CD4-positive, alpha-beta T cell (primary cell): ENCODE results near the gene SETD6. TPM values are rescaled to one million over a fixed set of nuclear protein-coding genes. Genes with fewer than 3 reads are reported as not detected.

Experiments
- ATAC-seq: fragments of 200-7000 bp; cut with Tn5 transposase; one replicate; pipeline ENCODE4 v1.10.0; 2022; ENCODE audit warnings: mild to moderate bottlenecking; ENCODE audit not compliant: poor library complexity
- CTCF ChIA-PET: fragments of 350-600 bp; sonication (Branson Sonifier 250); formaldehyde crosslinking; loops from one replicate; lab custom pipeline; 2021; ENCODE audit warnings: antibody characterized with exemption, inconsistent platforms; lab: Charles Lee
- POLR2A ChIA-PET: fragments of 350-600 bp; sonication (Branson Sonifier 250); formaldehyde crosslinking; loops from one replicate; lab custom pipeline; 2021; ENCODE audit warnings: antibody characterized with exemption, inconsistent platforms; lab: Charles Lee
- DNase-seq, 14 experiments: peaks; one replicate each; pipeline ENCODE4 v3.0.0-alpha.2; 2013 to 2020; ENCODE audit warnings: mixed read lengths in 2 of 14
- H3K27ac ChIP-seq, 2 donors: one replicate each; pipeline versions ENCODE4 v1.5.1 to v1.7.0; 2013; ENCODE audit warnings: low read length in 2 of 2, low read depth in 1 of 2, mild to moderate bottlenecking in 1 of 2
- H3K27me3 ChIP-seq, 2 experiments: 1 replicate in 1 of 2; 2 replicates in 1 of 2; pipeline versions ENCODE4 v1.6.1 to v1.7.0; 2013; ENCODE audit warnings: low read length in 2 of 2, control low read depth in 1 of 2, mild to moderate bottlenecking in 1 of 2, moderate library complexity in 1 of 2; ENCODE audit not compliant: insufficient read depth in 2 of 2, control insufficient read depth in 1 of 2
- H3K36me3 ChIP-seq: one replicate; pipeline ENCODE4 v1.6.1; 2013; ENCODE audit warnings: low read length, control low read depth; ENCODE audit not compliant: insufficient read depth
- H3K4me1 ChIP-seq: one replicate; pipeline ENCODE4 v1.6.1; 2013; ENCODE audit warnings: low read length, control low read depth; ENCODE audit not compliant: insufficient read depth
- H3K4me3 ChIP-seq: one replicate; pipeline ENCODE4 v1.5.1; 2013; ENCODE audit warnings: mild to moderate bottlenecking, low read length, moderate library complexity
- H3K9me3 ChIP-seq, 2 experiments: 1 replicate in 1 of 2; 2 replicates in 1 of 2; pipeline versions ENCODE4 v1.6.1 to v1.7.0; 2013; ENCODE audit warnings: low read length in 2 of 2, mild to moderate bottlenecking in 2 of 2, control low read depth in 1 of 2, moderate library complexity in 1 of 2; ENCODE audit not compliant: control insufficient read depth in 1 of 2, insufficient read depth in 1 of 2
- H3K27ac Mint-ChIP-seq: one replicate; pipeline ENCODE4 v1.8.0; 2020; ENCODE audit warnings: mixed read lengths
- H3K27me3 Mint-ChIP-seq: one replicate; pipeline ENCODE4 v1.8.0; 2021; ENCODE audit warnings: mixed read lengths
- H3K36me3 Mint-ChIP-seq: one replicate; pipeline ENCODE4 v1.8.0; 2021; ENCODE audit warnings: low read depth, mixed read lengths
- H3K4me1 Mint-ChIP-seq: one replicate; pipeline ENCODE4 v1.8.0; 2021; ENCODE audit warnings: low read depth, mixed read lengths
- H3K4me3 Mint-ChIP-seq: one replicate; pipeline ENCODE4 v1.8.0; 2020; ENCODE audit warnings: mild to moderate bottlenecking, mixed read lengths
- H3K9me3 Mint-ChIP-seq: one replicate; pipeline ENCODE4 v1.8.0; 2020; ENCODE audit warnings: mixed read lengths
- intact Hi-C, 2 experiments: fragments of 100-400 bp; cut with DNase I in 1 of 2; cut with micrococcal nuclease in 1 of 2; formaldehyde crosslinking; loops; one replicate each; pipeline versions ENCODE4 v1.15.1 to v1.9.0; 2023 to 2025; cut with DNase I, micrococcal nuclease
- total RNA-seq, 174 experiments: library from RNA in 2 of 174; stranded (reverse) in 2 of 174; gene quantifications; one replicate each; pipeline ENCODE4 v1.2.3 and lab custom pipeline; 2021 to 2026
- TF ChIP-seq, protein P1 (sequence below): fragments of 200-600 bp; IDR thresholded peaks from one replicate; pipeline ENCODE4 v1.8.0; 2022; ENCODE audit warnings: antibody characterized with exemption, mild to moderate bottlenecking

SETD6 gene
- total RNA-seq, 2 experiments from 2014 or later: 21.9 to 25.5 TPM

DNA sequence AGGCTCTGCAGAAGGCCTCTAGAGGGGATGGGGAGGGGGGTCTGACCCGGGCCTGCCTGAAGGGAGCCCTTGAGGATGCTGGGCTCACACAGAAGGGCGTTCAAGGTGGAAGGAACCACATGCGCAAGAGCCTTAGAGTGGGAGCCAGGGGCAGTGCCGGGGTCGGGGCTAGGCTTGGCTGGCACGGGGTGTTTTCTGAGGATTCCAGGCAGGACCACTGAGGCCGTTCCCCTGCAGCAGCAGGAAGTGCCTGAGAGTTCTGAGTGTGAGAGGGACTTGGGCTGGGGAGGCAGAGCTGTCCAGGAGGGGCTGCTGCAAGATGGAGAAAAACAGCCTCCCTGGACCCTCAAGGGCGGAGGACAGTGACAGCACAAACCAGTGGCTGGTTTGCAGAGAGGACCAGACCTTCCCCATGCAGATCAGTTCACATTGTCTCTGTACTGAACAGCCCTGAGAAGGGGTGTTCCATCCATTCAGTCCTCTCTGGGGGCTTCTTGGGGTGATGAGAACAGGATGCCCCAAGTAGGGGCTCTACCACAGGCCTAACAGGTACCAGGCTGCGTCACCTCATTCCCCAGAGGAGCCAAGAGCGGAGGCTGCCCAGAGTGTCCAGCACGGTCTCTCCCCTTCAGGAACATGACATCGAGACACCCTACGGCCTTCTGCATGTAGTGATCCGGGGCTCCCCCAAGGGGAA, 12.0 kb upstream of the SETD6 start:
- Mint-ChIP-seq H3K9me3 (no peaks in the 10 kb centered on the region), H3K27me3 (peaks cover 9% of the 10 kb centered on the region), H3K4me3 (no peak overlapping the region), H3K36me3 (no peaks in the 10 kb centered on the region), H3K27ac (no peak overlapping the region), H3K4me1 (peaks cover 9% of the 10 kb centered on the region)
- Histone ChIP-seq H3K27ac (no peak overlapping the region), H3K4me3 (no peak overlapping the region), H3K27me3 (peaks cover 0 to 8% of the 10 kb centered on the region in 2 experiments), H3K4me1 (peaks cover 25% of the 10 kb centered on the region), H3K36me3 (no peaks in the 10 kb centered on the region), H3K9me3 (peaks cover 0 to 10% of the 10 kb centered on the region in 2 experiments)
- DNase-seq: peak in 2 of 14 experiments; percentile 7 to 10
- TF ChIP-seq, protein P1, sequence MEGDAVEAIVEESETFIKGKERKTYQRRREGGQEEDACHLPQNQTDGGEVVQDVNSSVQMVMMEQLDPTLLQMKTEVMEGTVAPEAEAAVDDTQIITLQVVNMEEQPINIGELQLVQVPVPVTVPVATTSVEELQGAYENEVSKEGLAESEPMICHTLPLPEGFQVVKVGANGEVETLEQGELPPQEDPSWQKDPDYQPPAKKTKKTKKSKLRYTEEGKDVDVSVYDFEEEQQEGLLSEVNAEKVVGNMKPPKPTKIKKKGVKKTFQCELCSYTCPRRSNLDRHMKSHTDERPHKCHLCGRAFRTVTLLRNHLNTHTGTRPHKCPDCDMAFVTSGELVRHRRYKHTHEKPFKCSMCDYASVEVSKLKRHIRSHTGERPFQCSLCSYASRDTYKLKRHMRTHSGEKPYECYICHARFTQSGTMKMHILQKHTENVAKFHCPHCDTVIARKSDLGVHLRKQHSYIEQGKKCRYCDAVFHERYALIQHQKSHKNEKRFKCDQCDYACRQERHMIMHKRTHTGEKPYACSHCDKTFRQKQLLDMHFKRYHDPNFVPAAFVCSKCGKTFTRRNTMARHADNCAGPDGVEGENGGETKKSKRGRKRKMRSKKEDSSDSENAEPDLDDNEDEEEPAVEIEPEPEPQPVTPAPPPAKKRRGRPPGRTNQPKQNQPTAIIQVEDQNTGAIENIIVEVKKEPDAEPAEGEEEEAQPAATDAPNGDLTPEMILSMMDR: no peak
- CTCF ChIA-PET: no interaction called here
- no peak for ATAC-seq
- POLR2A ChIA-PET: no interaction called here
- intact Hi-C loops: no loop called here

DNA sequence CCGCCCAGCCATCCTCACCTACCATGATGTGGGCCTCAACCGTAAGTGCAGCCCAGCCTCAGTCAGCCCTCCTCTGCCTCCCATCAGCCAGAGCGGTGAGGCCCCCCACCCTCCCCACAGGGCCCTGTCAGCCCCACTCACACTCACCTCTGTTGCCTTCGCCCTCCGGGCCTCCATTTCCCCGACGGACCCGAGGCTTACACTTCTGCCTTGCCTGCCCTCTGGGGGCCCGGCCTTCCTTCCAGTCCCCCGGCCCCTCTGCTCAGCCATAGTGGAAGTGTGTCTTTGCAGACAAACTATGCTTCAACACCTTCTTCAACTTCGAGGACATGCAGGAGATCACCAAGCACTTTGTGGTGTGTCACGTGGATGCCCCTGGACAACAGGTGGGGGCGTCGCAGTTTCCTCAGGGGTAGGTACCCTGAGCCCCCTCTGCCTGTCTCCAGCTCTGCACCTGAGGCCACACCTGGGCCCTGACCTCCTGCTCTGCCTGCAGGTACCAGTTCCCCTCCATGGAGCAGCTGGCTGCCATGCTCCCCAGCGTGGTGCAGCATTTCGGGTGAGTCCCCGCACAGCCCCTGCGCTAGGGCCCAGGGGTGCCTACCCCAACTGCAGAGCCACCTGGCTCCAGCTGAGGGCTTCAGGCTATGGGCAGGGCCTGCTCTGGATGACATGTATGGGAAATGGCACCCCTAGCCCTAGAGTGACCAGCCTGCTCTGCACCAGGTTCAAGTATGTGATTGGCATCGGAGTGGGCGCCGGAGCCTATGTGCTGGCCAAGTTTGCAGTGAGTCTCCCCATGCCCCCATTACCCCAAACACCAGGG, 11.2 kb upstream of the SETD6 start:
- POLR2A ChIA-PET: no interaction called here
- peaks cover 9% of the 10 kb centered on the region for H3K4me1 Mint-ChIP-seq
- Histone ChIP-seq H3K4me3 (no peak overlapping the region), H3K27ac (no peak overlapping the region), H3K27me3 (peaks cover 0 to 8% of the 10 kb centered on the region in 2 experiments), H3K36me3 (no peaks in the 10 kb centered on the region), H3K9me3 (peaks cover 0 to 10% of the 10 kb centered on the region in 2 experiments), H3K4me1 (peaks cover 25% of the 10 kb centered on the region)
- no peaks in the 10 kb centered on the region for H3K9me3 Mint-ChIP-seq
- TF ChIP-seq, protein P1: no peak
- intact Hi-C loops: no loop called here
- DNase-seq (peak in 1 of 14 experiments; percentile 32), ATAC-seq (no peak)
- CTCF ChIA-PET: no interaction called here
- no peaks in the 10 kb centered on the region for H3K36me3 Mint-ChIP-seq
- no peak overlapping the region for H3K4me3 Mint-ChIP-seq
- H3K27me3 Mint-ChIP-seq: peaks cover 9% of the 10 kb centered on the region
- H3K27ac Mint-ChIP-seq: no peak overlapping the region

DNA sequence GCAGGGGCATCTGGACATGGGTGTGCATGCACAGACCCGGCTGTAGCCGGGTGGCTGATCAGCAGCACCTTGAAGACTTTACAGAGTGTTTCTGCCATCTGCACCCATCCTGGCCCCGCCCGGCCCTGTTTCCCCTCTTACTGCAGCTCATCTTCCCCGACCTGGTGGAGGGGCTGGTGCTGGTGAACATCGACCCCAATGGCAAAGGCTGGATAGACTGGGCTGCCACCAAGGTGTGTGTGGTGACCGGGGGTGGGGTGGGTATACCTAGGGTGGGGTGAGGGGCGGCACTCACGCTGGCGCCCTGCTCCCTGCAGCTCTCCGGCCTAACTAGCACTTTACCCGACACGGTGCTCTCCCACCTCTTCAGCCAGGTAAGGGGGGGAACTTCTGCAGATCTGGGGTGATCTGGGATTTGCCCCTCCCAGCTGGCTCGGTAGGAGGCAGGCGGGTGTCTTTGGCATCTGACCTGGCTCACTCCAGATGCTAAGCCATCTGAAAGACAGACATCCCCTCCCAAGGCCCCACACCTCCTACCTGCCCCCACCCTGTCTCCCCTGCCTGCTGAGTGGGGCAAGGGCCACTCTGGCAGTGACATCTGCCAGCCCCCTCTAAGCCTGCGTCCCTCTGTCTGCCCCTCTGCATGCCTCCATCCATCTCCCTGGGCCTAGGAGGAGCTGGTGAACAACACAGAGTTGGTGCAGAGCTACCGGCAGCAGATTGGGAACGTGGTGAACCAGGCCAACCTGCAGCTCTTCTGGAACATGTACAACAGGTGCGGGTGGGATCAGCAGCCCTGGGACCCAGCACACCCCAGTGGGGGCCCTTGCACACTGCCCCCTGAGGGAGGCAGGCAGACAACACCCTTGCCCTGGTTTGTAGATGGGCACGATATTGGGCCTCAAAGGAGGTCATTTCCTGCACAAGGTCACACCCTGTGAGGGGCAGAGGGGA, 8.8 kb upstream of the SETD6 start:
- Mint-ChIP-seq H3K27ac (no peak overlapping the region), H3K36me3 (no peaks in the 10 kb centered on the region), H3K27me3 (peaks cover 5% of the 10 kb centered on the region), H3K9me3 (no peaks in the 10 kb centered on the region), H3K4me1 (peaks cover 2% of the 10 kb centered on the region), H3K4me3 (no peak overlapping the region)
- peaks cover 0 to 5% of the 10 kb centered on the region in 2 experiments for H3K9me3 ChIP-seq
- ATAC-seq: no peak
- CTCF ChIA-PET: no interaction called here
- no peaks in the 10 kb centered on the region for H3K27me3 ChIP-seq
- intact Hi-C loops: no loop called here
- H3K4me3 ChIP-seq: no peak overlapping the region
- peaks cover 8% of the 10 kb centered on the region for H3K4me1 ChIP-seq
- TF ChIP-seq, protein P1: no peak
- peak in 1 of 14 experiments; percentile 27 for DNase-seq
- POLR2A ChIA-PET: no interaction called here
- no peak overlapping the region for H3K27ac ChIP-seq
- H3K36me3 ChIP-seq: no peaks in the 10 kb centered on the region
